ENCODE results near the gene CHML.
"Not testable (repeated sequence)": the region's sequence is repeated elsewhere in the genome, so short reads cannot be mapped to it uniquely, and the experiment has no call there.

Gene CHML

GRCh38 chr1:241666419-241666818 lies 26.2 kb upstream of the CHML start:
- H3K9me3 ChIP-seq (ENCODE audit: low read length): no peaks in the 10 kb centered on the region
- H3K4me3 ChIP-seq (ENCODE audit: low read length): no peak overlapping the region
- peaks cover 11% of the 10 kb centered on the region for H3K4me1 ChIP-seq (ENCODE audit: insufficient read depth, low read length)
- H3K36me3 ChIP-seq (ENCODE audit: insufficient read depth, low read length): no peaks in the 10 kb centered on the region
- no peaks in the 10 kb centered on the region for H3K27me3 ChIP-seq (ENCODE audit: insufficient read depth, low read length)
- no peak overlapping the region for H2AFZ ChIP-seq (ENCODE audit: low read depth, low read length)

GRCh38 chr1:241660424-241660972 lies 20.3 kb upstream of the CHML start:
- H3K9me3 ChIP-seq (ENCODE audit: low read length): no peaks in the 10 kb centered on the region
- H3K27me3 ChIP-seq (ENCODE audit: insufficient read depth, low read length): no peaks in the 10 kb centered on the region
- no peaks in the 10 kb centered on the region for H3K36me3 ChIP-seq (ENCODE audit: insufficient read depth, low read length)
- no peak overlapping the region for H3K4me3 ChIP-seq (ENCODE audit: low read length)
- H3K4me1 ChIP-seq (ENCODE audit: insufficient read depth, low read length): peaks cover 13% of the 10 kb centered on the region
- H2AFZ ChIP-seq (ENCODE audit: low read depth, low read length): no peak overlapping the region

GRCh38 chr1:241659016-241659415 lies 18.8 kb upstream of the CHML start:
- H3K4me3 ChIP-seq (ENCODE audit: low read length): not testable (repeated sequence)

GRCh38 chr1:241658081-241658793 lies 18.1 kb upstream of the CHML start:
- H3K4me3 ChIP-seq (ENCODE audit: low read length): no peak overlapping the region
- peaks cover 19% of the 10 kb centered on the region for H3K4me1 ChIP-seq (ENCODE audit: insufficient read depth, low read length)
- no peaks in the 10 kb centered on the region for H3K9me3 ChIP-seq (ENCODE audit: low read length)
- no peaks in the 10 kb centered on the region for H3K27me3 ChIP-seq (ENCODE audit: insufficient read depth, low read length)
- H3K36me3 ChIP-seq (ENCODE audit: insufficient read depth, low read length): no peaks in the 10 kb centered on the region
- H2AFZ ChIP-seq (ENCODE audit: low read depth, low read length): no peak overlapping the region

More at GRCh38 chr1:241659016-241659415, 18.8 kb upstream of the CHML start:
- peaks cover 16% of the 10 kb centered on the region for H3K4me1 ChIP-seq (ENCODE audit: insufficient read depth, low read length)
- not testable (repeated sequence) for H3K36me3 ChIP-seq (ENCODE audit: insufficient read depth, low read length); H2AFZ ChIP-seq (ENCODE audit: low read depth, low read length); H3K27me3 ChIP-seq (ENCODE audit: insufficient read depth, low read length); H3K9me3 ChIP-seq (ENCODE audit: low read length)

- Histone ChIP-seq H3K4me3 (ENCODE audit: low read length) (no peak overlapping the region), H3K9me3 (ENCODE audit: low read length) (no peaks in the 10 kb centered on the region), H3K36me3 (ENCODE audit: insufficient read depth, low read length) (no peaks in the 10 kb centered on the region), H2AFZ (ENCODE audit: low read depth, low read length) (no peak overlapping the region), H3K4me1 (ENCODE audit: insufficient read depth, low read length) (peaks cover 7% of the 10 kb centered on the region), H3K27me3 (ENCODE audit: insufficient read depth, low read length) (peaks cover 3% of the 10 kb centered on the region)
Measured at GRCh38 chr1:241654641-241655040, 14.5 kb upstream of the CHML start.

- Histone ChIP-seq H3K4me3 (ENCODE audit: low read length) (no peak overlapping the region), H3K4me1 (ENCODE audit: insufficient read depth, low read length) (peaks cover 7% of the 10 kb centered on the region), H3K27me3 (ENCODE audit: insufficient read depth, low read length) (peaks cover 3% of the 10 kb centered on the region), H2AFZ (ENCODE audit: low read depth, low read length) (no peak overlapping the region), H3K9me3 (ENCODE audit: low read length) (no peaks in the 10 kb centered on the region), H3K36me3 (ENCODE audit: insufficient read depth, low read length) (no peaks in the 10 kb centered on the region)
Measured at GRCh38 chr1:241654019-241654418, 13.8 kb upstream of the CHML start.

- Histone ChIP-seq H3K4me3 (ENCODE audit: low read length) (no peak within 1 kb of the TSS), H3K4me1 (ENCODE audit: insufficient read depth, low read length) (peaks cover 7% of the 10 kb centered on the region), H2AFZ (ENCODE audit: low read depth, low read length) (no peak within 1 kb of the TSS), H3K36me3 (ENCODE audit: insufficient read depth, low read length) (no peaks in the 10 kb centered on the region), H3K9me3 (ENCODE audit: low read length) (no peaks in the 10 kb centered on the region), H3K27me3 (ENCODE audit: insufficient read depth, low read length) (peaks cover 3% of the 10 kb centered on the region)
Measured at GRCh38 chr1:241652012-241652411, 11.8 kb upstream of the CHML start, which contains the start of gene WDR64. Gene WDR64 (plus strand): TSS chr1:241652281. CDS start chr1:241652485, 204 bp downstream.

- Histone ChIP-seq H3K27me3 (ENCODE audit: insufficient read depth, low read length) (peaks cover 3% of the 10 kb centered on the region), H2AFZ (ENCODE audit: low read depth, low read length) (no peak overlapping the region), H3K4me1 (ENCODE audit: insufficient read depth, low read length) (no peaks in the 10 kb centered on the region), H3K9me3 (ENCODE audit: low read length) (no peaks in the 10 kb centered on the region), H3K36me3 (ENCODE audit: insufficient read depth, low read length) (no peaks in the 10 kb centered on the region), H3K4me3 (ENCODE audit: low read length) (no peak overlapping the region)
Measured at GRCh38 chr1:241648159-241648558, 8.0 kb upstream of the CHML start.

- Histone ChIP-seq H3K36me3 (ENCODE audit: insufficient read depth, low read length) (no peaks in the 10 kb centered on the region), H3K27me3 (ENCODE audit: insufficient read depth, low read length) (peaks cover 3% of the 10 kb centered on the region), H3K4me3 (ENCODE audit: low read length) (no peak overlapping the region)
Measured at GRCh38 chr1:241647658-241648057, 7.5 kb upstream of the CHML start.

GRCh38 chr1:241646201-241646600 lies 6.0 kb upstream of the CHML start:
- Histone ChIP-seq H2AFZ (ENCODE audit: low read depth, low read length) (no peak overlapping the region), H3K36me3 (ENCODE audit: insufficient read depth, low read length) (no peaks in the 10 kb centered on the region)

More at GRCh38 chr1:241647658-241648057, 7.5 kb upstream of the CHML start:
- Histone ChIP-seq H3K9me3 (ENCODE audit: low read length) (no peaks in the 10 kb centered on the region), H3K4me1 (ENCODE audit: insufficient read depth, low read length) (no peaks in the 10 kb centered on the region), H2AFZ (ENCODE audit: low read depth, low read length) (no peak overlapping the region)

GRCh38 chr1:241645199-241645598 lies 5.0 kb upstream of the CHML start:
- Histone ChIP-seq H2AFZ (ENCODE audit: low read depth, low read length) (no peak overlapping the region), H3K36me3 (ENCODE audit: insufficient read depth, low read length) (no peaks in the 10 kb centered on the region), H3K4me3 (ENCODE audit: low read length) (no peak overlapping the region), H3K9me3 (ENCODE audit: low read length) (no peaks in the 10 kb centered on the region), H3K4me1 (ENCODE audit: insufficient read depth, low read length) (no peaks in the 10 kb centered on the region), H3K27me3 (ENCODE audit: insufficient read depth, low read length) (peaks cover under 1% of the 10 kb centered on the region)

More at GRCh38 chr1:241646201-241646600, 6.0 kb upstream of the CHML start:
- Histone ChIP-seq H3K4me1 (ENCODE audit: insufficient read depth, low read length) (no peaks in the 10 kb centered on the region), H3K4me3 (ENCODE audit: low read length) (no peak overlapping the region), H3K27me3 (ENCODE audit: insufficient read depth, low read length) (peaks cover 3% of the 10 kb centered on the region), H3K9me3 (ENCODE audit: low read length) (no peaks in the 10 kb centered on the region)

- H3K36me3 ChIP-seq (ENCODE audit: insufficient read depth, low read length): no peaks in the 10 kb centered on the region
- no peaks in the 10 kb centered on the region for H3K27me3 ChIP-seq (ENCODE audit: insufficient read depth, low read length)
- H3K9me3 ChIP-seq (ENCODE audit: low read length): no peaks in the 10 kb centered on the region
- no peak overlapping the region for H2AFZ ChIP-seq (ENCODE audit: low read depth, low read length)
- H3K4me3 ChIP-seq (ENCODE audit: low read length): no peak overlapping the region
- no peaks in the 10 kb centered on the region for H3K4me1 ChIP-seq (ENCODE audit: insufficient read depth, low read length)
Measured at GRCh38 chr1:241644259-241644658, 4.1 kb upstream of the CHML start.

- H2AFZ ChIP-seq (ENCODE audit: low read depth, low read length): no peak overlapping the region
- peaks cover 8% of the 10 kb centered on the region for H3K4me1 ChIP-seq (ENCODE audit: insufficient read depth, low read length)
- H3K36me3 ChIP-seq (ENCODE audit: insufficient read depth, low read length): no peaks in the 10 kb centered on the region
- no peak overlapping the region for H3K4me3 ChIP-seq (ENCODE audit: low read length)
- H3K27me3 ChIP-seq (ENCODE audit: insufficient read depth, low read length): no peaks in the 10 kb centered on the region
- H3K9me3 ChIP-seq (ENCODE audit: low read length): no peaks in the 10 kb centered on the region
Measured at GRCh38 chr1:241642593-241642944, 2.4 kb upstream of the CHML start.
